ENCODE data around the gene FAM187B. TPM values are rescaled to one million over a fixed set of nuclear protein-coding genes. Genes with fewer than 3 reads are reported as not detected.
"Not testable (repeated sequence)": the region's sequence is repeated elsewhere in the genome, so short reads cannot be mapped to it uniquely, and the experiment has no call there.

FAM187B gene
- total RNA-seq, 1 experiment from 2014 or later = not detected

- peak; percentile 23 for DNase-seq (ENCODE audit: low spot score)
These were observed 8.3 kb upstream of the FAM187B start for GRCh38 chr19:35236638-35237400.

DNA sequence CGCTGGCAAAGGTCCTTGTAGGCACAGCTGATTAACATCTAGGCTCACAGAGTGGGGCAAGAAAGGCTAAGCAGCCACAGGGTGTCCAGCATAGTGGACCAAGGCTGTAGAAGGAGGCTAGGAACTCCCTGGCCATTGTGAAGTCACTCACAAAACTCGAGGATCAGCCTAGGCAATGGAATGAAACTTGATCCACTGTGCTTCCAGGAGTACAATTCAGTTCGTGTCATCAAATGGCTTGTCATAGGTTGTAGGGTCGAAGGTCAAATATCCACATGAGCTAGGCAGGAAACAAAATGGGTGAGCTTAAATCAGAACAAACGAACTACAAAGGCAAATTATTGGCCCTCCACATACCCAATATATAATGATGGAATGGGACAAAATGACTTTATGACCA, 4.4 kb upstream of the FAM187B start:
- peak; percentile 16 for DNase-seq (ENCODE audit: low spot score)

DNA sequence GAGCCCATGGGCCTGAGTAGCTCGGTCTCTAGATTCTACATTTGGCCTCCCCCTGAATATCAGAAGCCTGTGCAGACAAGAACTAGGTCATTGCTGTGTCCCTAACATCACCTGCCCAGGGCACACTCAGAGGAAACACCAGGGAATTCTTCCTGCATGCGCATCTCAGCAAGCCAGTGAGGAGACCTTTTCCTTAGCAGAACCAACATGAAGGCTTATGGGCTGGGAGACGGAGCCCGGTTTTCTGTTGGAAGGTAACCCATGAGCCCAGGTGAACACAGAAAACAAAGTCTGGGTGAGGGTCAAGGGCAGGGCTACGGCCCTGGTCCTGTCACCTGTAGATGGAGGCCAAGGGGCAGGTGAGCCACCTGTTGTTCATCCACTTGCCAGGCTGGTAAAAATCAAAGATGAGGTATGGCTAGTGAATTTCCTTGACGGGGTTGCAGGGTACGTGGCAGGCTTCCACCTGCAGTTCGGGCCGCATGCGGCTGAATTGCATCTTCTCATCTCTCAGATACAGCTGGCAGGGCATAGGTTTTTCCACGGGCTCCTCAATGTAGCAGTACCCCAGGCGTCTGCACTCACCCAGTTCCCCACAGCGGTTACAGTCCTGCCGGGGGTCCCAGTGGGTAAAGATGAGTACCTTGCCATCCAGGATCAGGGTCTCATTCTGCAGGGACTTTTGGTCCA, 3.6 kb upstream of the FAM187B start:
- DNase-seq (ENCODE audit: low spot score) = no peak

DNA sequence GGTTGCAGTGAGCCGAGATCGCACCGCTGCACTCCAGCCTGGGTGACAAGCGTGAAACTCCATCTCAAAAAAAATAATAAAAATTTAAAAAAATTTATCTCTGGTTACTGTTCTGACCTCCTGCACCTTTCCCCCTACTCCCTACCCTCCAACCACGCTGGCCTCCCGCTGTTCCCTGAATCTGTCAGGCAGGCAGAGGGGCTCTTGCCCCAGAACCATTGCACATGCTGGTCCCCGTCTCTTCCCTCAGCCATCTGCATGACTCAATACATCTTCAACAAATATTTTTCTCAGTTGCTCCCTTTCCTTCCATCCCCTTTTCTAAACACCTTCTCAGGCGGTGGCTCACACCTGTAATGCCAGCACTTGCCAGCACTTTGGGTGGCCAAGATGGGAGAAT, 1.1 kb upstream of the FAM187B start:
- no peak for DNase-seq (ENCODE audit: low spot score)

DNA sequence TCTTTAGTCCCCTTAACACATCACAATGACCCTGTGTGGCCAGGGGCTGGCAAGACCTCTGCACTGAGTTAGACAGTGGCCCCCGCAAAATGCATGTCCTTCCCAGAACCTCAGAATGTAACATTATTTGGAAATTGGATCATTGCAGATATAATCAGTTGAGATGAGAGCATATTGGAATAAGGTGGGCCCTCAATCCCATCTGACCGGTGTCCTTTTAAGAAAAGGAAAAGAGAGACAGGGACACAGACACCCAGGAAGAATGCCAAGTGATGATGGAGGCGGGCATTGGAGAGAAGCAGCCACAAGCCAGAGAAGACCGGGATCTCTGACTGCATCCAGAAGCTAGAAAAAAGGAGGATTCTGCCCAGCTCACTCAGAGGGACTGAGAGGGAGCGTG, 1.8 kb downstream of the FAM187B start:
- DNase-seq (ENCODE audit: low spot score) = no peak

DNA sequence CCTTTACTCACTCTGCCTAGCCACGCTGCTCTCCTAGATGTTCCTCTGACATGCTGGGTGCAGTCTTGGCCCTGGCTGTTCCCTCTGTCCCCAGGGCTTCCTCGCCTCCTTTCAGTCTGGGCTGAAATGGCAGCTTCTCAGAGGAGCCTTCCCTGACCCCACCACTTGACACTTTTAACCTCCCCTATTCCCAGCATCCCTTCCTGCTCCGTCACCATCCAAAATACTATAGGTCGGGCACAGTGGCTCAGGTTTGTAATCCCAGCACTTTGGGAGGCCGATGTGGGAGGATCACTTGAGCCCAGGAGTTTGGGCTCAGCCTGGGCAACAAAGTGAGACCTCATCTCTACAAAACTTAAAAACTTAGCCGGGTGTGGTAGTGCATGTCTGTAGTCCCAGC, 2.6 kb downstream of the FAM187B start:
- no peak for DNase-seq (ENCODE audit: low spot score)

DNA sequence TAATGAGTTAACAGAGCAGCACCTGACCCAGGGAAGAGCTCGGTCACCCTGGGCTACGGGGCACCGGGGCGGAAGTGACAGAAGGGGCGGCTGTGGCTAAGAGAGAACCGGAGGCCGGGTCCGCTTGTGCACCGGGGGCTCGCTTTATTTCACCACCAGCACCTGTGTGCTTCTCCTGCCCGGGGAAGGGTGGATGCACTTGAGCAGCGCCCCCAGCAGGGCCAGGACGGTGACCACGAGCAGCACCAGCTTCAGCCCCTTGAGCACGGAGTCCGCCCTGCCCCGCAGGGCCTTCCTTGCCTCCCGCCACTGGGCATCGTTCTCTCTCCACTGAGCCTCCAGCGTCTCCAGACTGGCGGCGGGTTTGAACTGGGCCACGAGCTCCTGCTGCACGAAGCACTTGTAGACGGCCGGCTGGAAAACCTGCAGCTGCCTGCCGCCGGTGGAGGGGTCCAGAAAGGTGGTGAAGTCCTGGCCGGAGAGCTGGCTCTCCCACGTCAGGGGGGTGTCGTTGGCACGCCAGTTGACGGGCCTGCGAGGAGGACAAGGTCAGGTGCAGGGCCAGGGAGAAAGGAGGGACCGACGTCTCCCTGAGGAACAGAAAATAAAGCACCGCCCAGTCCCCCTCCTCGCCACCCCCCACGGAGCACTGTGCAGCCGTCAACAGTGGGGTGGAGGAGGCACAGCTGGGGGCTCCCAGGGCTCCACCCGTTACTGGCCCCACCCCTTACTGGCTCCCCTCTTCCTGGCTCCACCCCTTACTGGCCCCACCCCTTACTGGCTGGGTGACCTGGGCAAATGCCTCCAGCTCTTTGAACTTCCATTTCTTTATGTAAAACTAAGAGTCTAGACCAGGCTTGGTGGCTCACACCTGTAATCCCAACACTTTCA, 3.6 kb downstream of the FAM187B start:
- no peak for DNase-seq (ENCODE audit: low spot score)

DNA sequence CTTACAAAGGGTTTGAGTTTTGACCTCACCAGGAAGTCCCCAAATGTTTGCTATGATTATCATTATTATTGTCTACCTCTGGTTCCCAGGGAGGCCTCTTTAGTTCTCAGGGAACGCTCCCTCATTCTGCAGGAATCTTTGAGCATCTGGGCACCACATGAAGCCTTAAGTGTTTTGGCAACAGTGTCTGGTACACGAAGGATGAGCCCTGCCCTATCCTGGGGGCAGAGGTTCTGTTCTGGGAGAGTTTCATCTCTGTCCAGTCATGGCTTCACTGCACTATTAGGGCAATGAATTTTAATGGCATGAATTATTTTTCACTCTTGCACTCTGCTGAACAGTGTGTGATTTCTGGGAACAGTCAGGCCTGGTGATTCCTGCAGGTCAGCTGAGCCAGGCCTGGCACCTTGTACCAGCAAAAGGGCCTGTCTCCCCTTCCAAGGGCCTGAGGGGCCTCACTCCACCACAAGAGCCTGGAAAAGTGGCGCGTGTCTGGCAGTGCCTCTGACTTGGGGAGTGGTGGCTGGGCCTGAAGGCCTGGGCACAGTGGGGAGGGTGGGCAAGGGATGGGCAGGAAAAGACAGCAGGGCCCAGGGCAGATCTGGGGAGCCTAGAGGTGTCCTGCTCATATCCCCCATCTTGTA, 4.6 kb downstream of the FAM187B start:
- no peak for DNase-seq (ENCODE audit: low spot score)

DNA sequence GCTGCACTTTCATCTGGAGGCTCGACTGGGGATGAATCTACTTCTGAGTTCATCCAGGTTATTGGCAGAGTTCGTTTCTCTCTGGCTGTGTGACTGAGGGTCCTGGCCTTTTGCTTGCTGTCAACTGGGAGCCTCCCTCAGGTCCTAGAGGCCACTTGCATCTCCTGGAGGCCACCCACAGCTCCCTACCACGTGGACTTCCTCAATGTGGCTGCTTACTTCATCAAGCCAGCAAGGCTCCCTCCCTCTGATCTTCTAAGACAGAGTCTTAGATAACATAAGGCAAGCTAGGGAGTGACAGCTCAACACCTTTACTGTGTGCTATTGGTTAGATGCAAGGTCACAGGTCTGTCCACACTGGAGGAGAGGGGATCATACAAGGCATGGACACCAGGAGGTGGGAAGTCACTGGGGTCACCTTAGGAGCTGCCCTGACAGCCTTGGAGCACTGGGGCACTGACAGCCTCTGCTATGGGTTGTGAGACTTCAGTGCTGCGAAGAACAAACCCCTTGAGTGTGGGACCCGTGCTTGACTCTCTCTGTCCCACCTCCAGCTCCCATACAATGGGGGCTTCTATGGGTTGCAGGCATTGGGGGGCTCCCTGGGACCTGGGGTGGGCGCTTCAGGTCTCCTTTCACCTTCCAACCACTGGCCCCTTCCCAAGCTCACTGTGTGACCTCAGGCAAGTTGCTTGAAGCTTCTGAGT, 5.3 kb downstream of the FAM187B start:
- no peak for DNase-seq (ENCODE audit: low spot score)

DNA sequence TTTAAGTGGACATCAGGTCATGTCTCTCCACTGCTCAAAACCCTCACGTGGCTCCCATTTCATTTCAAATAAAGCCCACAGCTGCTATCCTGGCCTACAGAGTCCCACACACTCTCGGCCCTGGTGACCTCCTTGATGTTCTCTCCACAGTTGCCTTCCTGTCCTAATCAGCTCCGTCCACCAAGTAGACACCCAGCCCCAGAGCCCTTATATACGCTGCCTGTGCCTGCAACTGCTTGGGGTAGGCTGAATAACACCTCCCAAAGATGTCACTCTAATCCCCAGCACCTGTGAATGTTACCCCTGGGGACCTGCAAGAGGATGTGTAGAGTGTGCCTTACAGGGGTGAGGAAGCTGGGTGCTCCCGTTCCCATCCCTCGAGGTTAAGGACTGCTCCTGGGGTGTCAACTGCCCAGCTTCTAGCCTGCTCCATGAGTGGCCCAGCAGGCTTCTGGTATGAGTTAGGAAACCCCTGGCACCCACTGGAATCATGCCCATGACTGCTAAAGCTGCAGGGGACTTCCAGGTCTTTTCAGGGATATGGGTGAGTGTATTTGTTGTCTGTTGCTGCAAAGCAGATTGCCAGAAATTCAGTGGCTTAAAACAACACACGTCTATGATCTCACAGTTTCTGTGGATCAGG, 6.0 kb downstream of the FAM187B start:
- no peak for DNase-seq (ENCODE audit: low spot score)

- not testable (repeated sequence) for DNase-seq (ENCODE audit: low spot score)
These were observed 7.5 kb downstream of the FAM187B start for GRCh38 chr19:35220973-35221590.

DNA sequence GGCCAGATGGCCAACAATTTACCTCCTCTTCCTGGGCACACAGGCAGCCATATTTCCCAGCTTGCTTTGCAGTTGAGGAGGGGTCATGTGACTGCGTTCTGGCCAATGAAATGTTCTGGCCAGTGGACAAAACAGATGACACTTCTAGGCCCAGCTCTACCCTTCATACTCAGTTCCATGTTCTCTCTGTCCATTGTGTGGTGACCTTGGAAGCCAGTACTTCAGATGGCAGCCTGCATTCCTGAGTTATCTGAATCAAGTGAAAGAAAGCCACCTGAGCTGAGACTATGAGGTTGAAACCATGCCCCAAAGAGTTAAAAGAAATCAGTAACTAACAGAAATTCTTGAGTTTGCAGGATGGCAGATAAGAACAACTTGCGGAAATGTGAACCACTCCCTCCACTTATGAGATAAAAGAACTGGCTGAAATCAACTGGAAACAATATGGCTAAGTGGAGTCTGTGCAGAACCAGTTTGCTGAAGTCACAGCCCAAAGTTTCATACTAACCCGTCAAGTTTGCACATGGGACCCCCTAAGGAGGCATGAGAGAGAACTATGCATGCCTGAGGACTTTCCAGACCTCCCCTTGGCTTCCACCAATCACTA, 8.1 kb downstream of the FAM187B start:
- no peak for DNase-seq (ENCODE audit: low spot score)

- no peak for DNase-seq (ENCODE audit: low spot score)
These were observed 9.5 kb downstream of the FAM187B start for GRCh38 chr19:35219008-35219407.

DNA sequence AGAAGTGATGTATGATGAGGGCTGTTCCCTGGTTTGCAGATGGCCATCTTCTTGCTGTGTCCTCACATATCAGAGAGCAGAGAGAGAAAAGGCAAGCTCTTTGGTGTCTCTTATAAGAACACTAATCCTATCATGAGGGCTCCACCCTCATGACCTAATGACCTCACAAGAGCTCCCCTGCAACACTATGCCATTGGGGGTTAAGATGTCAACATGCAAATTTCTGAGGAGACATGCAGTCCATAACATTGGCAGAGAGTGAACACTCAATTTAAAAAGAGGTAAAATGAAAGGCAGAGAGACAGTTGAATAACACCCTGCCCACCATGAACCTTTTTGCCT, 10.9 kb downstream of the FAM187B start:
- no peak for DNase-seq (ENCODE audit: low spot score)

DNA sequence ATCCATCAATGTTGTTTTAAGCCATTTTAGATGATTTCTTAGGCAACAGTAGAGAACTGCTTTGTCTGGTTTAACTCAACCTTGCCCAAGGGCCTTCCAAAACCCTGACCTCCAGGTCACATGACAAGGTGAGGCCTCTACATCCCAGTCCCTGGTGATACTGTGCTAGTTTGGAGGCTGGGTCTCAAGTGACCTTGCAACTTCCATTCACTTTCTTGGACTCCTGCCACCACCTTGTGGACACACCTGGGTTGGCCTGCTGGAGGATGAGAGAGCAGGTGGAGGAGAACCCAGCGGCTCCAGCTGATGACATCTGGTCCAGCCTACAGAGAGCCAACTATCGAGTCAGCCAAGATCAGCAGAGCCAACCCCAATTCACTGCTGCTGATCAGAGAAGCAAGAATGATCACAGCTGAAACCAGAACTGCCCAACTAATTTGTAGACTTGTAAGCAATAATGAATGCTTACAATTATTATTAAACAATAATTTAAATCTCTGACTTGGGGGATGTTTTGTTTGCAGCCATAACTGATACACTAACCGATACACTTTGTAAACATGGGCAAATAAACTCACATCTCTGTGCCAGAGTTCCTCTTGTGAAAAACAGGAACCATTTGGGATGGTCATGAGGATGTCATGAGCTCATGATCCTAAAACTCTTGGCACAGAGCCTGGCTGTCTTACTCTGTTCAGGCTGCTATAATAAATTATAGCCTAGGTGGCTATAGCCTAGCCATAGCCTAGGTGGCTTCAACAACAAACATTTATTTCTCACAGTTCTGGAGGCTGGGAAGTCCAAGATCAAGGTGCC, 11.5 kb downstream of the FAM187B start:
- DNase-seq (ENCODE audit: low spot score) = no peak

DNA sequence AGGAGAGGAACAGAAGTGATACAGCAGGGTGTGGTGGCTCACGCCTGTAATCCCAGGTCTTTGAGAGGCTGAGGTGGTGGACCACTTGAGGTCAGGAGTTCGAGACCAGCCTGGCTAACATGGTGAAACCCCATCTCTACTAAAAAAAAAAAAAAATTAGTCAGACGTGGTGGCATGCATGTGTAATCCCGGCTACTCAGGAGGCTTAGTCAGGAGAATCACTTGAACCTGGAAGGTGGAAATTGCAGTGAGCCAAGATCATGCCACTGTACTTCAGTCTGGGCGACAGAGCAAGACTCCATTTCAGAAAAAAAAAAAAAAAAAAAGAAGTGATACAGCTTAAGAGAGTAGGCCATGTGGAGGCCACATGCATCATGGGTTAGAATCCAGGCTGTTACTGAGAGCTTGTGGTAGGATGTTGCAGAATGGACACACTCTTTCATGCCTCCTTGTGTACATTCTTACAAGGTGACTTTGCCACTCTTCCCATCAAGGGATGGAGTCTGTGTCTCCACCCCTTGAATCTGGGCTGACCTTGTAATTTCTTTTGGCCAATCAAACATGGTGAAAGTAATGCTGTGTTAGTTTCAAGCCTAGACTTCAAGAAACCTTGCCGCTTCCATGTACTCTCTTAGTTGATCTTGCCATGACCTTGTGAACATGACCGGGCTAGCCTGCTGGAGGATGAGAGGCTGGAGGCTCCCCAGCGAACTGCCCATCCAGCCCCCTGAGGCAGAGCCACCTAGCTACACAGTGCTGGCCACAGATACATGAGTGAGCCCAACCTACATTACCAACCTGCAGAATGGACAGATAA, 12.3 kb downstream of the FAM187B start:
- no peak for DNase-seq (ENCODE audit: low spot score)

DNA sequence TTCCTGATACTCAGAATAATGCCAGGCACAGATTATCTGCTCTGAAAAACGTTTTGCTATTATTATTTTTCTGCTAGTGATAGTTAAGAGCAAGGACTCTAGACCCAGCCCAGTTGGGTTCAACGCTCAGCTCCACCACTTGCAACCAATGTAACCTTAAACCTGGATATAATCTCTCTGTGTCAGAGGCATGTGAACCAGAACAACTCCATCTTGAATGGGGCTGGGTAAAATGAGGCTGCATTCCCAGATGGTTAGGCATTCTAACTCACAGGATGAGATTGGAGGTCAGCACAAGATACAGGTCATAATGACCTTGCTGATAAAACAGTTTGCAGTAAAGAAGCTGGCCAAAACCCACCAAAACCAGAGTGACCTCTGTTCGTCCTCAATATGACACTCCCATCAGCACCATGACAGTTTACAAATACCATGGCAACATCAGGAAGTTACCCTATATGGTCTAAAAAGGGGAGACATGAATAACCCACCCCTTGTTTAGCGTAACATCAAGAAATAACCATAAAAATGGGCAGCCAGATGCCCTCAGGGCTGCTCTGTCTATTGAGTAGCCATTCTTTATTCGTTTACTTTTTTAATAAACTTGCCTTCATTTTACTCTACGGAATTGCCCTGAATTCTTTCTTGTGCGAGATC, 13.6 kb downstream of the FAM187B start:
- DNase-seq (ENCODE audit: low spot score) = no peak

Measured in H4 (cell line).